ENCODE measurements around the gene CABP7. TPM values are rescaled to one million over a fixed set of nuclear protein-coding genes. Genes with fewer than 3 reads are reported as not detected.
A peak's percentile ranks its signal among the peaks of the same experiment; 100 is the strongest.

The CABP7 gene
- total and polyA plus RNA-seq, 2 experiments from 2014 or later, result 0.16 TPM; not detected in 1

- H3K27me3 ChIP-seq, result no peaks in the 10 kb centered on the region
- TF ChIP-seq, protein P1, sequence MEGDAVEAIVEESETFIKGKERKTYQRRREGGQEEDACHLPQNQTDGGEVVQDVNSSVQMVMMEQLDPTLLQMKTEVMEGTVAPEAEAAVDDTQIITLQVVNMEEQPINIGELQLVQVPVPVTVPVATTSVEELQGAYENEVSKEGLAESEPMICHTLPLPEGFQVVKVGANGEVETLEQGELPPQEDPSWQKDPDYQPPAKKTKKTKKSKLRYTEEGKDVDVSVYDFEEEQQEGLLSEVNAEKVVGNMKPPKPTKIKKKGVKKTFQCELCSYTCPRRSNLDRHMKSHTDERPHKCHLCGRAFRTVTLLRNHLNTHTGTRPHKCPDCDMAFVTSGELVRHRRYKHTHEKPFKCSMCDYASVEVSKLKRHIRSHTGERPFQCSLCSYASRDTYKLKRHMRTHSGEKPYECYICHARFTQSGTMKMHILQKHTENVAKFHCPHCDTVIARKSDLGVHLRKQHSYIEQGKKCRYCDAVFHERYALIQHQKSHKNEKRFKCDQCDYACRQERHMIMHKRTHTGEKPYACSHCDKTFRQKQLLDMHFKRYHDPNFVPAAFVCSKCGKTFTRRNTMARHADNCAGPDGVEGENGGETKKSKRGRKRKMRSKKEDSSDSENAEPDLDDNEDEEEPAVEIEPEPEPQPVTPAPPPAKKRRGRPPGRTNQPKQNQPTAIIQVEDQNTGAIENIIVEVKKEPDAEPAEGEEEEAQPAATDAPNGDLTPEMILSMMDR (IDR thresholded peaks at IDR 0.05; ENCODE audit: poor library complexity), result no peak
- no peak for TF ChIP-seq EZH2phosphoT487 (IDR thresholded peaks at IDR 0.05; ENCODE audit: low read depth, severe bottlenecking, unreplicated experiment)
- TF ChIP-seq EZH2 (IDR thresholded peaks at IDR 0.05; ENCODE audit: borderline replicate concordance), result no peak
- H2AFZ ChIP-seq, result no peak overlapping the region
- peaks cover 17% of the 10 kb centered on the region for H3K79me2 ChIP-seq
- no peak overlapping the region for H3K4me2 ChIP-seq
- WGBS (ENCODE audit: low lambda C conversion rate, missing lambda C conversion rate), result 62% methylated on average over 2 of the region's 2 CpGs
- DNase-seq (ENCODE audit: low spot score), result peak; percentile 35
- H3K27ac ChIP-seq, result no peak overlapping the region
- no peaks in the 10 kb centered on the region for H4K20me1 ChIP-seq (ENCODE audit: insufficient read depth, poor library complexity, severe bottlenecking)
- no peaks in the 10 kb centered on the region for H3K9me3 ChIP-seq (ENCODE audit: low read depth)
- no peaks in the 10 kb centered on the region for H3K9me2 ChIP-seq (replicated peaks; ENCODE audit: insufficient read depth)
- no peaks in the 10 kb centered on the region for H3K36me3 ChIP-seq (replicated peaks; ENCODE audit: insufficient read depth, low read depth)
- peaks cover 6% of the 10 kb centered on the region for H3K4me1 ChIP-seq (ENCODE audit: insufficient read depth)
- no peak overlapping the region for H3K4me3 ChIP-seq
Measured at GRCh38 chr22:29773233-29773632, 53.4 kb downstream of the CABP7 start.

- no peak overlapping the region for H2AFZ ChIP-seq
- H3K36me3 ChIP-seq (replicated peaks; ENCODE audit: insufficient read depth, low read depth), result no peaks in the 10 kb centered on the region
- no peaks in the 10 kb centered on the region for H3K27me3 ChIP-seq
- DNase-seq (ENCODE audit: low spot score), result no peak
- no peak overlapping the region for H3K4me2 ChIP-seq
- no peaks in the 10 kb centered on the region for H3K9me3 ChIP-seq (ENCODE audit: low read depth)
- peaks cover 21% of the 10 kb centered on the region for H3K4me1 ChIP-seq (ENCODE audit: insufficient read depth)
- no peak overlapping the region for H3K4me3 ChIP-seq
- 98% methylated on average over 5 of the region's 5 CpGs for WGBS (ENCODE audit: low lambda C conversion rate, missing lambda C conversion rate)
- H3K79me2 ChIP-seq, result no peaks in the 10 kb centered on the region
- TF ChIP-seq, protein P1 (IDR thresholded peaks at IDR 0.05; ENCODE audit: poor library complexity), result no peak
- no peak for TF ChIP-seq EZH2phosphoT487 (IDR thresholded peaks at IDR 0.05; ENCODE audit: low read depth, severe bottlenecking, unreplicated experiment)
- no peak for TF ChIP-seq EZH2 (IDR thresholded peaks at IDR 0.05; ENCODE audit: borderline replicate concordance)
- H3K27ac ChIP-seq, result no peak overlapping the region
- no peaks in the 10 kb centered on the region for H4K20me1 ChIP-seq (ENCODE audit: insufficient read depth, poor library complexity, severe bottlenecking)
- H3K9me2 ChIP-seq (replicated peaks; ENCODE audit: insufficient read depth), result no peaks in the 10 kb centered on the region
Measured at GRCh38 chr22:29780220-29780619, 60.4 kb downstream of the CABP7 start.

DNA sequence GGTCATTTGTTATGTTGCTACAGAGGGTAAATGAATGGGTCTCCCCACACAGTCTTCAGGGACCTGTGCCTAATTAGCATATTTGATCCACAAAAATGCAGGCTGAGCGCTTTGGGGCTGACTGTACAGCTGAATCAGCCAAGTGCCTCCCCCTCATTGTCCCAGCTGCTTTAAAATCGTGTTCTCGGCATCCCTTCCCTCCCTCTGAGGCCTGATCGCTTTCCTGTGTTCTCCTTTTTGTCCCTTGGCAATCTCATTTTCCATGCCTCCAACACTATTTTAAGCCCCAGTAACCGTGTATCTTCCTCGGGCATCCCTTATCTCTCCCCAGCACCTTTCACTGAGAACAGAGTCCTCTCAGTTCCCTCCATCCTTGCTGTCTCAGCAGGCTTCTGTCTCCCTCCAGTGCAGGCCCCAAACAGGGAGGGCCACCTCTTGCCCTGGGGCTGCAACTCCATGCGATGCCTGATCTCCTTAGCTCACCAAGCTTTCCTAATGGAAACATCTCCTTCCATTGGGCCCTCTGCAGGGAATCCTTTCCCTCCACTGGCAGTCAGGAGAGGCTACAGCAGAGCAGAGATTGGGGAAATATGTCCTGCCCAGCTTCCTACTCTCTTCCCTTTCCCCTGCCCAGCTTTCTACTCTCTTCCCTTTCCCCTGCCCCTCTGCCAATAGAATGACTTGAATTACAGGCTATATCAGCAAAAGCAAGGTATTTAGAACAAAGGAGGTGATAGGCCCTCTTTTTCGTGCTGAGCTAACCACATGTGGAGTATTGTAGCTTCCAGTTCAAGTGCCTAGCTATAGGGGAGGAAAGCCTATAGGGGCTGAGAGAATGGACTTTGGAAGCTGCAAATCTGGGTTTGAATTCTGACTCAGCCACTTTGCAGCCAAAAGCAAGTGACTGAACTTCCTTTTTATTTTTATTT, 61.2 kb downstream of the CABP7 start:
- Histone ChIP-seq H3K4me2 (no peak overlapping the region), H3K4me3 (no peak overlapping the region), H3K79me2 (no peaks in the 10 kb centered on the region), H3K4me1 (ENCODE audit: insufficient read depth) (peaks cover 21% of the 10 kb centered on the region), H2AFZ (no peak overlapping the region), H3K27ac (peak overlapping the region; percentile 52), H3K27me3 (no peaks in the 10 kb centered on the region), H3K9me2 (replicated peaks; ENCODE audit: insufficient read depth) (no peaks in the 10 kb centered on the region), H3K9me3 (ENCODE audit: low read depth) (no peaks in the 10 kb centered on the region), H4K20me1 (ENCODE audit: insufficient read depth, poor library complexity, severe bottlenecking) (no peaks in the 10 kb centered on the region), H3K36me3 (replicated peaks; ENCODE audit: insufficient read depth, low read depth) (no peaks in the 10 kb centered on the region)
- TF ChIP-seq, protein P1 (IDR thresholded peaks at IDR 0.05; ENCODE audit: poor library complexity), result no peak
- TF ChIP-seq EZH2phosphoT487 (IDR thresholded peaks at IDR 0.05; ENCODE audit: low read depth, severe bottlenecking, unreplicated experiment), result no peak
- TF ChIP-seq EZH2 (IDR thresholded peaks at IDR 0.05; ENCODE audit: borderline replicate concordance), result no peak
- WGBS (ENCODE audit: low lambda C conversion rate, missing lambda C conversion rate), result 58% methylated on average over 8 of the region's 8 CpGs
- DNase-seq (ENCODE audit: low spot score), result no peak

Small RNAs within 50 kb of the gene (small RNA-seq; reads per million reads assigned to genes)
- gene AC004882.2 (not detected), gene RF00019 (not detected)

Other genes starting within 250 kb of the CABP7 start
- 0.03 and 0.08 TPM in 2 replicates for gene NEFH, start 239.8 kb upstream of the CABP7 start, total RNA-seq
- 0.98 TPM in 1 of 2 replicates, not detected in the other for gene NEFH, start 239.8 kb upstream of the CABP7 start, polyA plus RNA-seq
- 26.5 and 27.7 TPM in 2 replicates for gene THOC5, start 166.2 kb upstream of the CABP7 start, total RNA-seq
- 21.5 and 23.0 TPM in 2 replicates for gene THOC5, start 166.2 kb upstream of the CABP7 start, polyA plus RNA-seq
- gene NIPSNAP1, start 138.9 kb upstream of the CABP7 start, total RNA-seq, result 160 and 165 TPM in 2 replicates
- gene NIPSNAP1, start 138.9 kb upstream of the CABP7 start, polyA plus RNA-seq, result 132 and 136 TPM in 2 replicates
- 22.6 and 30.7 TPM in 2 replicates for gene NF2, start 116.4 kb upstream of the CABP7 start, total RNA-seq
- gene NF2, start 116.4 kb upstream of the CABP7 start, polyA plus RNA-seq, result 18.5 and 21.5 TPM in 2 replicates
- 18.2 and 25.7 TPM in 2 replicates for gene ZMAT5, start 47.0 kb downstream of the CABP7 start, total RNA-seq
- 29.0 and 38.5 TPM in 2 replicates for gene ZMAT5, start 47.0 kb downstream of the CABP7 start, polyA plus RNA-seq
- 120 and 122 TPM in 2 replicates for gene UQCR10, start 47.4 kb downstream of the CABP7 start, total RNA-seq
- gene UQCR10, start 47.4 kb downstream of the CABP7 start, polyA plus RNA-seq, result 387 and 414 TPM in 2 replicates
- 25.9 and 26.2 TPM in 2 replicates for gene ASCC2, start 118.3 kb downstream of the CABP7 start, total RNA-seq
- gene ASCC2, start 118.3 kb downstream of the CABP7 start, polyA plus RNA-seq, result 54.2 and 54.8 TPM in 2 replicates
- gene MTMR3, start 163.2 kb downstream of the CABP7 start, total RNA-seq, result 33.4 and 42.7 TPM in 2 replicates
- 16.2 and 18.8 TPM in 2 replicates for gene MTMR3, start 163.2 kb downstream of the CABP7 start, polyA plus RNA-seq